ENCODE results near the gene TYK2.

GRCh38 chr19:10332965-10333757, 47.2 kb downstream of the TYK2 start, which contains the start of gene RAVER1:
- no peak for TF ChIP-seq CTCF (IDR thresholded peaks at IDR 0.05; ENCODE audit: insufficient read depth, low read length, poor library complexity, severe bottlenecking)
- TF ChIP-seq EZH2phosphoT487 (conservative IDR thresholded peaks at IDR 0.05; ENCODE audit: low read length), result no peak
